MM.1S (cell line): ENCODE results near the gene DENND1A.

ENCODE experiments used
- CTCF ChIP-seq: fragments of 300-600 bp; sonication (generic); IDR thresholded peaks from 2 replicates; pipeline ENCODE4 v1.5.1; 2016; ENCODE audit warnings: antibody characterized with exemption, low read length, mixed read lengths
- EZH2 ChIP-seq: fragments of 300-600 bp; sonication (generic); optimal IDR thresholded peaks from 2 replicates; pipeline ENCODE3; 2017; ENCODE audit warnings: low read depth, mild to moderate bottlenecking, antibody characterized with exemption, low read length, mixed read lengths

- TF ChIP-seq CTCF (no peak), EZH2 (no peak)
Observed at GRCh38 chr9:123654994-123655637, 274.8 kb downstream of the DENND1A start.
